Kidney glomerular epithelial cell (primary cell): Measurements from ENCODE around the gene UFL1.
A peak's percentile ranks its signal among the peaks of the same experiment; 100 is the strongest.
"Not testable (repeated sequence)": the region's sequence is repeated elsewhere in the genome, so short reads cannot be mapped to it uniquely, and the experiment has no call there.

ENCODE experiments used
- DNase-seq: peaks from one replicate; lab custom pipeline; 2025; lab: John Stamatoyannopoulos, UW

The UFL1 gene

DNA sequence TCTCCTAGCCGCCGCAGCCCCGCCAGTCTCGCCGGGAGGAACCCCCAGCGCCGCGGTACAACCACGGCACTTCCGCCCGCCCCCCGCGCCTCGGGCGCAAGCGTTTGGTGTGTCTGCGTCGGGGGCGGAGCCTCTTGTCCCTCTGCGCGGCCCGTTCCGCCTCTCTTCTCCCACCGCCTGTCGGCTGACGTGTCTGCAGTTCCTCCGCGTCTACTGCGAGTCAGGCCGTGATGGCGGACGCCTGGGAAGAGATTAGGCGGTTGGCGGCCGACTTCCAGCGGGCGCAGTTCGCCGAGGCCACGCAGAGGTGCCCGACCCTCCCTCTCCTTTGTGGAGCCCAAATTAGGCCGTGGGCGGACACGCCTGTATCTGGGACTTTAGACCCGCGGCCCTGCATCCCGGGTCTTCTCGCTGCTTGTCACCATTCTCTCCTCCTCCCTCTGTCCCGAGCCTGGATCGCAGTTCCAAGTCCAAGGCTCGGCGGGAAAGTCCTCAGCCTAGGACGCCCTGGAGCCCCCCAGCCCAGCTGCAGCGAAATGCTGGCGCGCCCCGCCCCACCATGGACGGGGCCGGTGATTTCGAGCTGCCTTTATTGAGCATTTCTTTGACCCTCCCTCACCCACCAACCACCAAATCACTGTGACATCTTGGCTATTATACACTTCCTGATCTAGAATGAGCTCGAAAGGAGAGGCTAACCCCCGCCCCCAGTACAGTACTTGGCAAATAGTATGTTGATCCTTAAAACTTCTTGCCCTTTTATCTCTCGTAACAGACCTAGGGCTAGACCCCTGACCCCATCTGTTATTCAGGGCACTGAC is at the start of gene UFL1:
Gene UFL1 (plus strand): TSS at position 163 of the 821 bp plus-strand sequence. CDS start 68 bp downstream, at position 231.
- DNase-seq: peak; percentile 90

DNA sequence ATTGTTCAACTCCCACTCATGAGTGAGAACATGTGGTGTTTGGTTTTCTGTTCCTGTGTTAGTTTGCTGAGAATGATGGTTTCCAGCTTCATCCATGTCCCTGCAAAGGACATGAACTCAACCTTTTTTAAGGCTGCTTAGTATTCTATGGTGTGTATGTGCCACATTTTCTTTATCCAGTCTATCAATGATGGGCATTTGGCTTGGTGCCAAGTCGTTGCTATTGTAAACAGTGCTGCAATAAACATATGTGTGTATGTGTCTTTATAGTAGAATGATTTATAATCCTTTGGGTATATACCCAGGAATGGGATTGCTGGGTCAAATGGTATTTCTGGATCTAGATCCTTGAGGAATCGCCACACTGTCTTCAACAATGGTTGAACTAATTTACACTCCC is 49.3 kb upstream of the UFL1 start:
- not testable (repeated sequence) for DNase-seq

DNA sequence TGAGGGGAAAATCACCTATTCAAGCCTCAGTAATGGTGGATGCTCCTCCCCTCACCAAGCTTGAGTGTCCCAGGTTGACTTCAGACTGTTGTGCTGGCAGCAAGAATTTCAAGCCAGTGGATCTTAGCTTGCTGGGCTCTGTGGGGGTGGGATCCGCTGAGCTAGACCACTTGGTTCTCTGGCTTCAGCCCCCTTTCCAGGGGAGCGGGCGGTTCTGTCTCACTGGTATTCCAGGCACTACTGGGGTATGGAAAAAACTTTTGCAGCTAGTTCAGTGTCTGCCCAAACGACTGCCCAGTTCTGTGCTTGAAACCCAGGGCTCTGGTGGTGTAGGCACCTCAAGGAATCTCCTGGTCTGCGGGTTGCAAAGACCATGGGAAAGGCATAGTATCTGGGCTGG is 42.9 kb upstream of the UFL1 start:
- DNase-seq: no peak

DNA sequence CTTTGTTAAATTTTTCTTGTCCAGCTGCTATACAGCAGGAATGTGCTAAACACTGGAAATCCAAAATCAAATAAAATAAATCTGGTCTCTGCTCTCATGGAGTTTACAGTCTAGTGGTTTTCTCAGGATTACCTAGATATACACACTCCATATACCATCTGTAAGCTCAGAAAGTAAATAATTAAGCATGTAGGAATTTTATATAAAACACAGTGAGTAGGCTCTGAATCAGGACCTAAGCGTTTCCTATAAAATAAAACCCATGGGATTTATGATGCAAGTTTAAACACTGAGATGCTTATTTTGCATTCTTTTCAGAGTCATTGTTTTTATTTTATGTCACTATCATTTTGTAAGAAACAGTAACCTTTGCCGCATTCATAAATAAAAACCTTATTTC is 29.7 kb upstream of the UFL1 start:
- no peak for DNase-seq

DNA sequence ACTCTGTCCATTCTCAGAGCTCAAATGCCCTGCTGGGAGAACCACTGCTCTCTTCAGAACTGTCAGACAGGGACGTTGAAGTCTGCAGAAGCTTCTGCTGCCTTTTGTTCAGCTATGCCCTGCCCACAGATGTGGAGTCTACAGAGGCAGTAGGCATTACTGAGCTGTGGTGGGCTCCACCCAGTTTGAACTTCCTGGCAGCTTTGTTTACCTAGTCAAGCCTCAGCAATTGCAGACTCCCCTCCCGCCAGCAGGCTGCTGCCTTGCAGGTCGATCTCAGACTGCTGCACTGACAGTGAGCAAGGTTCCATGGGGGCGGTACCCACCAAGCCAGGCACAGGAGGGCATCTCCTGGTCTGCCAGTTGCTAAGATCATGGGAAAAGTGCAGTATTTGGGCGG is 21.8 kb upstream of the UFL1 start:
- no peak for DNase-seq

DNA sequence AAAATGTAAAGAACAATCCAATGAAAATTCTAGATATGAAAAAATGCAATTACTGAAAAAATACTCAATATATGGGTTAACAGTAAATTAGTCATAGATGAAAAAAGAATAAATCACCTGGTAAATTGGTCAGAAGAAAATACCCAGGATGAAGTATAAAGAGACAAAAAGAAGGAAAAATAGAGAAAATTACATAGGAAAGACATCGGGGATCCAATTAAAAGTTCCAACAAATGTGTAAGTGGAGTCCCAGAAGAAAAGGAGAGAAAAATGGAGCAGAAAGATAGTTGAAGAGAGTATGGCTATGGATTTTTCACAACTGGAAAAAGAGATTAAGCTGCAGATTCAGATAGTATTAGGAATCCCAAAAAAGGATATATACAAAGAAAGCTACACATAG is 18.7 kb upstream of the UFL1 start:
- DNase-seq: no peak

DNA sequence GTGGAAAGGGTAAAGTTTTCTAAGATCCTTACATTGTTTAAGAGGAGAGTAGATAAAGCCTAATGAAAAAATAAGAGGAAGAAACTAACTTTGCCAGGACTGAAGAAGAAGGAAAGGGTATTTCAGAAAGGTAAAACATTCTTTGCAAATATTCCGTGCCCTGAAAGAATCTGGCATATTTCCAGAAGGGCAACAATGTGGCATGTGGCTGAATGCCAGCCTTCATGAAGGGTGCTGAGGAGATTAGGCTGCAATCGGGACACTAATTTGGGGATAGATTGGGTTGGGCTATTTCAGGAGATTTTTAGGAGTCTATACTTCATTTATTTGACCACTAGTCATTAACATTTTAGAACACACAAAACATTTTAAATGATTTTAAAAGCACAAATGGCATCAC is 16.2 kb upstream of the UFL1 start:
- no peak for DNase-seq

DNA sequence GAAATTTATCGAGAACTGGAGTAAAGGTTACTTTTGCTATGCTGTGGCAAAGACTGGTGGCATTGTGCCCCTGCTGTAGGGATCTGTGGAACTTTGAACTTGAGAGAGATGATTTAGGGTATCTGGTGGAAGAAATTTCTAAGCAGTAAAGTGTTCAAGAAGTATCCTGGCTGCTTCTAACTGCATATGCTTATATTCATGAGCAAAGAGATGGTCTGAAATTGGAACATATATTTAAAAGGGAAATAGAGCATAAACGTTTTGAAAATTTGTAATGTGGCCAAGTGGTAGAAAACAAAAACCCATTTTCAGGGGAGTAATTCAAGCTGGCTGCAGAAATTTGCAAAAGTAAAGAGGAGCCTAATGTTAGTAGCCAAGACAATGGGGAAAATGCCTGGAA is 12.3 kb upstream of the UFL1 start:
- DNase-seq: no peak

DNA sequence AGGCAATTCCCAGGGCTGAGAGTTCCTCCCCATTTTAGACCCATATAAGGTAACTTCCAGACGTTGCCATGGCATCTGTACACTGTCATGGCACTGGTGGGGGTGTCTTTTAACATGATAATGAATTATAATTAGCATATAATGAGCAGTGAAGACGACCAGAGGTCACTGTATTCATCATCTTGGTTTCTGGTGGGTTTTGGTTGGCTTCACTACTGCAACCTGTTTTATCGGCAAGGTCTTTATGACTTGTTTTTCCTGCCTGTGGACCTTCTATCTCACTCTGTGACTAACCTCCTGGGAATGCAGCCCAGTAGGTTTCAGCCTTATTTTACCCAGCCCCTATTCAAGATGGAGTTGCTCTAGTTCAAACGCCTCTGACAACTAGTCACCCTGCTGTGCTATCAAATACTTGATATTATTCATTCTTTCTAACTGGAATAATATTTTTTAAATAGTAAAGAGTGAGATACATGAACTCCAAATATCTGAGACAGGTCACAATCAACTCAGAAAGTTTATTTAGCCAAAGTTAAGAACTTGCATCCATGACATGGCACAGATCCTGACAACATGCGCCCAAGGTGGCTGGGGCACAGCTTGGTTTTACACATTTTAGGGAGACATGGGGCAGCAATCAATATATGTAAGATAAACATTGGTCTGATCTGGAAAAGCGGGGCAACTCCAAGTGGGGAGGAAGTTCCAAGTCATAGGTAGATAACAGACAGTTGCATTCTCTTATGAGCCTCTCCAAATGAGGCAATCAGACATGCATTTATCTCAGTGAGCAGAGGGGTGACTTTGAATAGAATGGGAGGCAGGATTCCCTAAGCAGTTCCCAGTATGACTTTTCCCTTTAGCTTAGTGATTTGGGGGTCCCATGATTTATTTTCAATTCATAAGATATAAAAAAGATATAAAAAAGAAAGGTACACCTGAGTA is 1.2 kb upstream of the UFL1 start:
- peak; percentile 57 for DNase-seq

DNA sequence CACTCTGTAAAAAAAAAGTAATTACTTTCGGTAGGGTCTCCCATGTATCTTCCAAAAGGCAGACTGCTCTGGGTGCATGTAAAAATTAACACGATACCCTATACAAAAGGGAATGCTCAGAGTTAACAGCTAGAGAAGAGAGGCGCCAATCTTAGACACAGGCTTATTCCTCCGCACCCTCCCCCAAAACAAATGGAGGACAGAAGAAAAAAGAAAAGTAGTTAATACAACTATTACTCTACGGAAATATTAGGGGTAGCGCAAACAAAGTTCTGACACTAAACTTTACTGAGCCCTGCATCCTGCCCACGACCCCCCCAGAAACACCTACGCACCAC is 331 bp upstream of the UFL1 start:
- DNase-seq: peak; percentile 62

DNA sequence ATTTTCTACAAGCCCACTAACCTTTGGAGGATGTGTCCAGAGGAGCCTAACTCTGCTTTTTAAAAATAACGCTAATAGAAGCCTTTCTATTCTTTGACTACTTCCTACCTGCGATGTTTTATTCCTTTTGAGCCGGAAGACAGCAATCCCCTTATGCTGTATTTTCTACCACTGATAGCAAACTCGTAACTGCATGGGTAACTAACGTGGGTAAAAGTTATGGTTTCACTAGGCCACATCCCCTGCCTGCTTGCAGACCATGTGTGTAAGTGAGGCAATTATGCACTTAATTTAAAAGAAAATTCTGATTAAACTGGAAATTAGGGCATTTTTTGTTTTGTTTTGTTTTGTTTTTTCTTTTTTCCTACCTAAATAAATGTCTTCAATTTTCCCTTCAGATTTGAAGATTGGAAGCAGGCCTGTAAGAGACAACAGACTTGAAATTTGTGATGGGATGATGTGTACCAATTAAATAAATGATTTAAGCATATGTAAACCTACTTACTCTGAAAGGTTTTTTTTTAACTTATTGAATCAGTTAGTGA is 931 bp downstream of the UFL1 start:
- DNase-seq: no peak

DNA sequence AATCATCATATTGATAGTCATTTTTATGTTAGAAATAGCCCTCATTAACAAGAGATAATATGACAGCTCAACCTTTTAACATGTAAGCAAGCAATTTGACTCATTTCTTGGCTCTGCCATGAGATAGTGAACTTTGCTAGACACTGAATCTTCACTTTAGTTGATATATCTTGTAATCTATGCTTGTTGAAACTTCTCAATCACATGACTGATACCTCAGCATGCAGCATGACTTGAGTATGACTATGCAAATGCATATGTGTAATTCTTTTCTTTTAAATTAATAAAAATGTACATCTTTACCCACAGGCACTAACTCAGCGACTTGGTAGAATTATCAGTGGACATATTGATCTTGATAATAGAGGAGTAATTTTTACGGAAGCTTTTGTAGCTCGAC is 6.6 kb downstream of the UFL1 start:
- no peak for DNase-seq

DNA sequence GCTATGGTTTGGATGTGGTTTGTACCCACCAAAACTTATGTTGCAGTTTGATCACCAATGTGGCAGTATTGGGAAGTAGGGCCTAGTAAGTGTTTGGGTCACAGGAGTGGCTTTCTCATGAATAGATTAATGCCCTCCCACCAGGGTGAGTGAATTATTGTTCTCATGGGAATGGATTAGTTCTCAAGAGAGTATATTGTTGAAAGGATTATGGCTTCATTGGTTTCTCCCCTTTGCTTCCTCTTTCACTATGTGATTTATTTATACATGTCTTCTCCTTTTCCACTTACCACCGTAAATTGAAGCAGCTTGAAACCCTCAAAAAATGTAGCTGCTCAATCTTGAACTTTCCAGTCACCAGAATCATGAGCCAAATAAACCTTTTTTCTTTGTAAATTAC is 10.8 kb downstream of the UFL1 start:
- DNase-seq: no peak

DNA sequence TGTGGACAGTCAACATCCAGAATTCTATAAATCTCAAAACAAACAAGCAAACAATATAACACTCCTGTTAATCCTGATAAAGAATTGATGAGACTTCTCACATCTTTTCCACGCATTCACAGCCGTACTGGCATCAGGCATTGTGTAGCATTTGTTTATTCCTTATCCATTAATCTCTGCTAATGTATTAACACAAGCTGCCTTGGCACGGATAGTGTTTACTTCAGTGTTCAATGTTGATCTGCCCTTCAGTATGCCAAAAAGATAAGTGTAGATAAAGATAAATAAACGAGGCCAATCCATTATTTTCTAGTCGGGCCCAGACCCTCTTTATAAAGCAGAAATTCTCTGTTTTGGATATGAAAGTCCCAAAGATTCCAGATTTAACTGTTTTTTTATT is 16.1 kb downstream of the UFL1 start:
- DNase-seq: no peak

DNA sequence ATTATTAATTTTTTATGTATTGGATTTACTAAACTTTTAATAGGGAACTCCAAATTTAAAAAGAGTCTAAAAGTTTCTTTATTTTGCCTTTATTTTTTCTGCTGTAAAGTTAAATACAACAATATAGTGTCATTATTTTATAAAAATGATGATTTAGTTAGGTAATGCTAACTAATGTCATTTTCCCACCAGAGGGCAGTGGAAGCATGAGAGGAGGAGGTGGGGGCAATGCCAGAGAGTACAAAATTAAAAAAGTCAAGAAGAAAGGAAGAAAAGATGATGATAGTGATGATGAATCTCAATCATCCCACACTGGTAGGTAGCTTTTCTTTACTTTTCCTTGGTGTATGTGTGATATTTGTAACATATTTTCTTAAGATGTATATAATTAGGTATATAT is 21.1 kb downstream of the UFL1 start:
- DNase-seq: no peak

DNA sequence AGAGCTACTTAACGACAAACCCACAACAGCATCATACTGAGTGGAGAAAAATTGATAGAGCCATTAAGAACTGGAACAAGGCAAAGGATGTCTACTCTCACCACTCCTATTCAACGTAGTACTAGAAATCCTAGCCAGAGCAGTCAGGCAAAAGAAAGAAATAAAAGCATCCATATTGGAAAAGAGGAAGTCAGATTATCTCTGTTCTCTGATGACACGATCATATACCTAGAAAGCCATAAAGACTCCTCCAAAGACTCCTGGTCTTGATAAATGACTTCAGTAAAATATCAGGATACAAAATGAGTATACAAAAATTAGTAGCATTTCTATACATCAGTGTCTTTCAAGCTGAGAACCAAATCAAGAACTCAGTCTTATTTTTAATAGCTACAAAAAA is 24.3 kb downstream of the UFL1 start:
- no peak for DNase-seq

DNA sequence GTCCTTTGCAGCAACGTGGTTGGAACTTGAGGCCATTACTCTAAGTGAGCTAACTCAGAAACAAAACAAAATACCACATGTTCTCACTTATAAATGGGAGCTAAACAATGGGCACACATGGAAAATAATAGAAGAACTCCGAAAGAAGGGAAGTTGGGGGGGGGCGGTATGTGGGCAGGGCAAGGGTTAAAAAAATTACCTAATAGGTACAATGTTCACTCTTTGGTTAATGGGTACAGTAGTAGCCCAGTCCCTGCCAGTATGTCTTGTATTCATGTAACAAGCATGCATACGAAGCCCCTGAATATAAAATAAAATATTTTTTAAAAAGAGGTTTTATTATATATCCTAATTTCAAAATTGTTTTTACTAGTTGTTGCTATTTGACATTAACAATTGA is 26.0 kb downstream of the UFL1 start:
- DNase-seq: no peak

DNA sequence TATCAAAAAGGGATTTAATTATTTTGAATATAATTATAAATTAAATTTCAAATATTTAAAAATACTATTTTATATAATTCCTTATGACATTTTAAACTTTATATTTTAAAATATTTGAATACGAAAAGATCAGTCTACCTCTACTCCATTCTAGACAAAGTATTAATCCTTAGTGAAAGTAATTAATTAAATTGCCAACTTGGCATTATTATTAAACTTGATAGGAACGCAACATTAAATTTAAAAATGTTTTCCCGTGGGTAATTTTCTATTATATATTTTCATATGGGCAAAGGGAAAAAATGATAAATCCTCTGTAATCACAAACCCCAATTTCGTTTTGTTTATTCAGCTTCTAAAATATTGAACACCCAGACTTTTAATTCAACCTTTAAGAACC is 33.0 kb downstream of the UFL1 start:
- DNase-seq: no peak

DNA sequence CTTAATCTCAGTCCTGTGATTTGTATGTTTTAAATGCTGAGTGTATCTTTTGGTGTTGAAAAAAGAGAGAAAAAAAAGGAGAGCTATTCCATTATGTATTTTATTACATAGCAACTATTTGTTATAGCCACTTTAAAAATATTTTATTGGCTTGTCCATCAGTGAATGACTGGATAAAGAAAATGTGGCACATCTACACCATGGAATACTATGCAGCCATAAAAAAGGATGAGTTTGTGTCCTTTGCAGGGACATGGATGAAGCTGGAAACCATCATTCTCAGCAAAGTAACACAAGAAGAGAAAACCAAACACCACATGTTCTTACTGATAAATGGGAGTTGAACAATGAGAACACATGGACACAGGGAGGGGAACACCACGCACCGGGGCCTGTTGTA is 38.1 kb downstream of the UFL1 start:
- not testable (repeated sequence) for DNase-seq

DNA sequence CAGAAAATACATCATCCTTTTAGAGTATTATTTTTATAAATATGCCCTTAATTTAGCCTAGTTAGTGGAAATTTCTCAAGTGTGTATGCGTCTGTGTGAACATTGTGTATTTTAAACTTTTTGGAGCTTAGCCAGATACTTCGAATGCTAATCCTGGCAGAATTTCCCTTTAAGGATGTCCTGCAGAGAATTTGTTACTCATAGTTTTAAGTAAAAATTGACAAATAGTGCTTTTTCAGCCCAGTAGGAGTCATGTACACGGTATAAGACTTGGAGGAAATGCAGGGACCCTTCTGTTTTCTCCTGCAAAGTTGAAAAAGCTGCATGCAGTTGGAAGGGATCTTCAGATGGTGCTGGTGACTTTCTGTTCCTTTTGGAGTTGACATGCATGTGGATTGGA is 41.3 kb downstream of the UFL1 start, which contains the start of gene FHL5:
Gene FHL5 (plus strand): TSS at position 243 of the 400 bp plus-strand sequence. CDS start 40,486 bp downstream, outside the sequence.
- DNase-seq: no peak

DNA sequence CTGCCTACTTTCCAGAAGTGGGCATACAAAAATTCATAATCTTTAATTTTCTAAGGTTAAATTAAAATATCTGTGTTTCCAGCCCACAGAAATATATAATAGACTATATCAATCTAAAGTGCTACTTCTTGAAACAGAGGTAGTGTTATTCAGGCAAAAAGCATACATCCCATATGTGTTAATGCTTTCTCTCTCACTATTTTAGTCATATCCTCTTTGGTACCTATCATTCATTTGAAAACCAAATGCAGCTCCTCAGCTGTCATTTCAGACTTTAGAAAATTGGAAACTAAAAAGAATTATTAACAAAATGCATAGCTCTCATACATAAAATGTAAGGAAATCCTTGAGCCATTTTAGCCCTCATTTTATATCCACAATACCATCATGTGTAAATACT is 42.2 kb downstream of the UFL1 start:
- no peak for DNase-seq

DNA sequence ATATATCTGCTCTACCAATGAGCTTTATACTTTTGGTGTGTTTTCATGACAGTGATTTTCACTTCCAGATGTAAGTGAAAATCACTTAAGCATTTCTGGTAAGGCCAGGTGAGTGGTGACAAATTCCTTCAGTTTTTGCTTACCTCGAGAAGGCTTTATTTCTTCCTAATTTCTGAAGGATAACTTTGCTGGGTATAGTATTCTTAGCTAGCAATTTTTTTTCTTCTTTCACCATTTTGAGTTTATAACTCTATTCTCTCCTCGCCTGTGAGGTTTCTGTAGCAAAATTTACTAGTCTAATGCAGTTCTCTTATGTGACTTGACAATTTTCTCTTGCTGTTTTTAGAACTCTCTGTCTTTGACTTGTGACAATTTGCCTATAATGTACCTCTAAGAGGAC is 48.4 kb downstream of the UFL1 start:
- no peak for DNase-seq

DNA sequence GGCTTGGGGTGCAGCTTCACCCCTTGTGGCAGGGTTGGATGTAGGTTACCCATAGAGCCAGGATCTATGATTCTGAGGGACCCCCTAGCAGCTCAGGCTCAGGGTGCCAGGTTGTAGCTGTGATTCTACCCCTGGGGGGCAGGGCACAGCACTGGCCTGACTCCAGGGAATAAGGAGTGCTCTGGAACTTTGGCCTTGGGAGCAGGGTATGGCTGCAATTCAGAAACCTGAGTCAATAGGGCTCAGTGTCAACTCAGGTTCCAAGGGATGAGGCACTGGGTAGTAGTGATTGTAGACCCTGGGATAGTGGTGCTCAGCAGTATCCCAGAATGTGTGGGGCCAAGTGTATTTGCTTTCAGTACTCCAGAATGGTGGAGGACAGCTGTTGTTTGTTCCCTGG is 49.9 kb downstream of the UFL1 start:
- no peak for DNase-seq
